ENCODE data around the gene ITGA1.
"Not testable (repeated sequence)": the region's sequence is repeated elsewhere in the genome, so short reads cannot be mapped to it uniquely, and the experiment has no call there.

DNA sequence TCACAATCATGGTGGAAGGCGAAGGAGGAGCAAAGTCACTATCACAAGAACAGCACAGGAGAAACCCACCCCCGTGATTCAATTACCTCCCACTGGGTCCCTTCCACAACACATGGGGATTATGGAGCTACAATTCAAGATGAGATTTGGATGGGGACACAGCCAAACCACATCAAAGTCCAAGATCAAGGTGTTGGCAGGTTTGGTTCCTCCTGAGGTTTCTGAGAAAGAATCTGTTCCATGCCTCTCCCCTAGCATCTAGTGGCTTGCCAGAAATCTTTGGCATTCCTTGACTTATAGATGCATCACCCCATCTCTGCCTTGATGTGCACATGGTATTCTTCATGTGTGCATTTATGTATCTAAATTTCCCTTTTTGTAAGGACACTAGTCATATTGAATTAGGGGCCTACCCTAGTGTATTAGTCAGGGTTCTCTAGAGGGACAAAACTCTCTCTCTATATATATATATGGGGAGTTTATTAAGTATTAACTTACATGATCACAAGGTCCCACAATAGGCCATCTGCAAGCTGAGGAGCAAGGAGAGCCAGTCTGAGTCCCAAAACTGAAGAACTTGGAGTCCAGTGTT lies 42.8 kb upstream of the ITGA1 start:
- TF ChIP-seq, protein P1, sequence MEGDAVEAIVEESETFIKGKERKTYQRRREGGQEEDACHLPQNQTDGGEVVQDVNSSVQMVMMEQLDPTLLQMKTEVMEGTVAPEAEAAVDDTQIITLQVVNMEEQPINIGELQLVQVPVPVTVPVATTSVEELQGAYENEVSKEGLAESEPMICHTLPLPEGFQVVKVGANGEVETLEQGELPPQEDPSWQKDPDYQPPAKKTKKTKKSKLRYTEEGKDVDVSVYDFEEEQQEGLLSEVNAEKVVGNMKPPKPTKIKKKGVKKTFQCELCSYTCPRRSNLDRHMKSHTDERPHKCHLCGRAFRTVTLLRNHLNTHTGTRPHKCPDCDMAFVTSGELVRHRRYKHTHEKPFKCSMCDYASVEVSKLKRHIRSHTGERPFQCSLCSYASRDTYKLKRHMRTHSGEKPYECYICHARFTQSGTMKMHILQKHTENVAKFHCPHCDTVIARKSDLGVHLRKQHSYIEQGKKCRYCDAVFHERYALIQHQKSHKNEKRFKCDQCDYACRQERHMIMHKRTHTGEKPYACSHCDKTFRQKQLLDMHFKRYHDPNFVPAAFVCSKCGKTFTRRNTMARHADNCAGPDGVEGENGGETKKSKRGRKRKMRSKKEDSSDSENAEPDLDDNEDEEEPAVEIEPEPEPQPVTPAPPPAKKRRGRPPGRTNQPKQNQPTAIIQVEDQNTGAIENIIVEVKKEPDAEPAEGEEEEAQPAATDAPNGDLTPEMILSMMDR (conservative IDR thresholded peaks at IDR 0.05; ENCODE audit: low read length) = not testable (repeated sequence)
- TF ChIP-seq EZH2phosphoT487 (IDR thresholded peaks at IDR 0.05; ENCODE audit: borderline replicate concordance) = not testable (repeated sequence)

Data from Loucy (cell line).